GM18498 (cell line): ENCODE results near the gene ZNF618.

Source experiments
- ATAC-seq: cut with Tn5 transposase; IDR thresholded peaks from one replicate; pipeline ENCODE4 v1.9.1; 2021; ENCODE audit warnings: mild to moderate bottlenecking, moderate library complexity; ENCODE audit not compliant: unreplicated experiment

Gene ZNF618

DNA sequence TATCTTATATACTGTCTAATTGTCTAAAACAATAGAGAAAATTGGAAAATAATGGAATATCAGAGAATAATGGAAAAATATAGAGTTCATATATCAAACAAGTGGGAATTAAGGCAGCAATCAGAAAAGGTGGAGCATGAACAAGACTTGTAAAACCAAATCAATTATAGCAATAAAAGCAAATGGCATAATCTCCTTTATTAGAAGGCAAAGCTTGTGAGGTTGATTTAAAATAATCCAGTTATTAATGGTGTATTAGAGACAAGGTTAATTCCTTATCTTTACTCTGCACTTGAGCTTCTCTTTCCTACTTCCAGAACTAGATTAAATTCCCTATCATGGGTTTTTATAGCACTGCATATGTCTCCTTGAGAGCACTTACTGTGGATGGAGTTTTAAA lies 137.9 kb downstream of the ZNF618 start:
- no peak for ATAC-seq

DNA sequence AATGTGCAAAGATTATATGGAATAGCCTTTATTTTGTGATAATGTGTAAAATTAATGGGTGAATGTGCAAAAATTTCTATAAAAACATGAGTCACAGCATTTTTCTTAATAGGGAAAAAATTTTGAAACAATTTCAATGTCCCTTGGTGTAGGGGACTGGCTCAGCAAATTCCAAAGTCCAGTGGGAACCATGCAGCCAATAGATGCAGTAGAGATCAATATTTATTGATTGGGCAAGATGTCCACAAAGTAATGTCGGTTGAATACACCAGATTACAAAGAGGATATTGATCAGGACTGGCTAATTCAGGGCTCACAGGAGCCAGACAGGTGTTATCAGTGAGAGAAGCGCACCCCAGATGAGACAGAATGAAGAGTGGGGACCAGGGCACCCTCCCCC lies 139.5 kb downstream of the ZNF618 start:
- no peak for ATAC-seq

DNA sequence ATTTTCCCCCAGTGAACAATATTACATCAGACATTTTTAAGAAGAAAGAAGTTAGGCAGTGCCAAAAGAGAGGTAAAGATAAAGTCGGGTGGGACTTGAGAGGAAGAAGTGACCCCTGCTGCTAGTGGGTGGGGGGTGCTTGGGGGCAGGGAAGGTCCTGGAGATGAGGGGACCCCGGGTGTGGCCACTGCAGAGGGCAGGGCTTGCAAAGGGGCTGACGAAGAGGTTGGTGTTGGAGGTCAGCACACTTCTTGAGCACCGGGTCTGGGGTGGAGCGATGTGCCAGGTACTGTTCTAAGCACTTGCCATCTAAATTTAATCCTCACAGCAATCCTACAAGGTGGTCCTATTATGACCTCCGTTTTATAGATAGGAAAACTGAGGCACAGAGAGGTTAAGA lies 140.0 kb downstream of the ZNF618 start:
- ATAC-seq = no peak

DNA sequence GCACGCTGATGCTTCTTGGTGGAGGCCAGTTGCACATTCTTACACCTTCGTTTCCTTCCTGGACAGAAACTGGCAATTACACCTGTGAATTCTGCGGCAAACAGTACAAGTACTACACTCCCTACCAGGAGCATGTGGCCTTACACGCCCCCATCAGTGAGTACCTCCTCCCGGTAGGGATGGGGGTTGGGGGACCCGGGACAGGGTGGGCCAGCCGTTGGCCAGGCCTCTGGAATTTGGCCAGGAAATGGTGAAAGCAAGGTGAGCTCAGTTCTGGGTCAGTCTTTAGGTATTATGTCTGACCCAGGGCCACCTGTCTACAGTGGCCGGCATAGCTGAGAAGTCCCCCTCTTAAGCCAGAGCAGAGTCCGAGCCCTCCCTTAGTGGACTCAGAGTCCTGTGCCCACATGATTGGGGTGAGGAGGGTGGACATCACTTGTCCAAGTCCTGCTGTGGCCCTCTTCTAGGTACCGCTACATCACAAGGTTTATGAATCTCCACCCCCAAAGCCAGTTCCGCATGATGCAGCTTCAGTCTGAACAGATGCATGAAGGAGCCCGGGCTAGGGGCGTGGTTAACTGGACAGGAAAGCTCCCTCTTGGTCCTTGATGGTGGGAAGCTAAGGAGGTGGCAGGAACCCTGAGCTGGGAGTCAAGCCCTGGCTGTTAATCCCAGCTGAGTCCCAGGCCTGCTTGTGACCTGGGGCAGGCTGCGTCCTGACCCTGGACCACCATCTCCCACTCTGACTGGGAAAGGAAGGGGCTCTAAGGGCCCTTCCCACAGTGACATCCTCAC lies 140.7 kb downstream of the ZNF618 start:
- no peak for ATAC-seq

DNA sequence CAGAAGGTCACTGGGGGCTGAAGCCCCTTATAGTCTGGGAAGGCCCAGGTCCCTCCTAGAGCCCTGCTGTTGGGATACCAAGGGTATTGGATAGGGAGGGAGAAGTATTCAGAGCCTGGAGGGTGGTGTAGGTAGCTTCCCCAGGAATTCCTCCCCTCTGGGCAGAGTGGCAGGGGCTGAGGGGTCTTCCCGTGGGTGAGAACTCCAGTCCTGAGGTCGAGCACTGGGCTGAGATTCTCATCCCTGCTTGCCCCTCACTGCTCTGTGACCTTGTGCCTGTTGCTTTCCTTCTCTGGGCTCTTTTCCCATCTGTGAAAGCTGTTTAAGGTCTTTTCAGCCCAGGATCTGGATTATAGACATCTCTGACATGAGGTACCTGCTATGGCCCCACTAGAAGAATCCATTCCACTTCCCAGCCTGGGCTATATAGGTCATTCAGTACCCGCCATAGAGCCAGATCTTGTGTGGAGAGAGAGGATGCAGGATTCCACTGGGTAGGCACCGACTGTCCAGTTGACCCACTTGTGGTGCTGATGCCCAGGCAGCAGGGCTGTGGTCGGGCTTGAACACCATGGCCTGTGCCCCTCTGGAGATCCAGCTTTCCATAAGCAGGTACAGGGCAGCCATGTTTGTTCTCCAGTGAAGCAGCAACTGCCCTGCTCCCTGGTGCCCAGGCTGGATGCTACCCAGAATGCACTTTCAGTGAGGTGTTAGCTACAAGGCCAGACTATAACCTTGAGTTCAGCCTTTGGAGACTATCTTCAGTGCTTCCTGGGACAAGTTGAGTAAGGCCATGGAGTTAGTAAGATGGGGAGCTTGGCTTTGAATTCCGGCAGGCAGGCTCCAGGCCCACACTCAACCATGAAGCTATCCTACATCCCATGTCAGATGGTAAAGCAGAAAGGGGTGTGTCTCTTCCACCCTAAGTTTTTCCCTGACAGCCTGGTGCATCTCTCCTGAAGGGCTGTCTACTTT lies 141.9 kb downstream of the ZNF618 start:
- no peak for ATAC-seq

DNA sequence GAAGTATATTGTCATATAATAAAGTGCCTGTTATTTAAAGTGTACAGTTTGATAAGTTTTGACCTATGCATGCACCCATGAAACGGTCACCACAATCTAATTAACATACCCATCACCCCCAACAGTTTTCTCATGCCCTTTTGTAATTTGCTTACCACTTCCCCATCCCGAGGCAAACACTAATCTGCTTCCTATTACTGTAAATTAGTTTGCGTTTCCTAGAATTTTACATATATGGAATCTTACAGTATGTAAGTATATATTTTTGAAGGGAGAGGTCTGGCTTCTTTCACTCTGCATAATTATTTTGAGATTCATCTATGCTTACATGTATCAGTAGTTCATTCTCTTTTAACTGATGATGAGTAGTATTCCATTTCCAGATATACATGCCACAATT lies 145.5 kb downstream of the ZNF618 start:
- no peak for ATAC-seq

DNA sequence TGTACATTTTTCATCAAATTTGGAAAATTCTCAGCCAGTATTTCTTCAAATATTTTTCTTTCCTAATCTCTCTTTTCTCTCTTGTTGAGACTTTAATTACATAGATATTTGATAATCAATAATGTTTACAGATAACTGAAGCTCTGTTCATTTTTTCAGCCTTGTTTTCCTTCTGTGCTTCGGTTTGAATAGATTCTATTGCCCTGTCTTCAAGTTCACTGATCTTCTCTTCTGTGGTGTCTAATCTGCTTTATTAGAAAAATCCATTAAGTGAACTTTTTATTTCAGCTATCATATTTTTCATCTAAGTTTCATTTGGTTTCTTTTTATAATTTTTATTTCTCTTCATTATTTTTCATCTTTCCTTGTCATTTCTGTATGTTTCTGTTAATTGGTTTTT lies 147.9 kb downstream of the ZNF618 start:
- no peak for ATAC-seq

DNA sequence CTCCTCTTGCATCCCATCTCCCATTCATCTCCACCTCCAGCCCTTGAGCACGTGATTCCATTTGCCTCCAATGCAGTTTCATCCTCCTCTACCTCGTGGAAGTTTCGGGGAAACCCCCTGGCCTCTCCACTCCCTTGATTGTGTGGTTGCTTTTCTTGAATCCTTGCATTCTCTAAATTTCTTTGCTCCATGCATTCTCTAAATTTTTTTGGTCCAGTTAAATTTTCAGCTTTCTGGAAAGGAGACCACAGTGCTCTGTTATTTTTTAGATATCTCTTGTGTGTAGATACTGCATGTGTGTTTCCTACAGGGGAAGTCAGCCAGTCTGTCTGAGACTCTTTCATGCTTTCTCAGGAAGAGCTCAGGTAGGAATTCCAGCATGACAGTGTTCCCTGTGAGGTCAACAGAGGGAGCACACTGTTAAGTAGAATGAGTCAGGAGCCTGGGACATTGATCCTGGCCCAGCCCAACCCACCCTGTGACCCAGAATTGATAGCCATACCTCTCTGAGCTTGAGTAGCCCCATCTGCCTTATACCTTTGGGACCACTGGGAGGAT lies 149.2 kb downstream of the ZNF618 start:
- no peak for ATAC-seq

DNA sequence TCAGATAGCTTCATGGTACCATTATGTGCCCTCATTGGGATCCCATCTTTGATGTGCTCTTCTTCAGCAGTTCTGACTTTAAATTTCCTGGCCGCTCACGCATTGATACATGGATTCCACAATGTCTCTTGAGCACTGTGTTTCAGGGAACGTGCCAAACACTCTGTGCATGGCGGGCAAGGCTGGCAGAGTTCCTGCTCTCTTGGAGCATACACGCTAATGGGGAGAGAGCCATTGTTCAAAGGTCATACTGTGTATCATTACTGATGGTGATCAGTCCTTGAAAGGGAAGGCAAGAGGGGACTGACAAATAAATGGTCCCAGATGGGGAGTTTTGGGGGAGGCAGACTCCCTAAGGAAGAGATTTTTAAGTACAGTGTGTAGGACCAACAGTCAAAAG lies 149.7 kb downstream of the ZNF618 start:
- no peak for ATAC-seq

DNA sequence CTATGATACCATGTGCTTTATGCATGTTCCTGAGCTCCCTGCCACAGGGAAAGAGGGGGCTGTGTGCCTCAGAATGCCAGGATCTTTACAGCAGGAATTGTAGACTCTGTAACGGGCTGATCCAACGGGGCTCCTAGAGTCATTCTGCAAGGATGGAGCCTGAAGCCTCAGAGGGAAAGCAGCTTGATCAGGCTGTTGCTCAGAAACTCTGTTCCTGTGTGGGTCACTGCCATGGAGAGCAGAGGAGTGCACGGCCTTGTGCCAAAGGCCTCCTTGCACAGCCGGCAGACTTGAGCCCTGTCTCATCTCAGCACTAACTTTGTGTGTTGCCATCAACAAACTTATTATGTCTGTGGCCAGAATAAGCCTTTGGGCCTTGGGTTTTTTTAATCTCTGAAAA lies 150.2 kb downstream of the ZNF618 start:
- ATAC-seq = no peak

DNA sequence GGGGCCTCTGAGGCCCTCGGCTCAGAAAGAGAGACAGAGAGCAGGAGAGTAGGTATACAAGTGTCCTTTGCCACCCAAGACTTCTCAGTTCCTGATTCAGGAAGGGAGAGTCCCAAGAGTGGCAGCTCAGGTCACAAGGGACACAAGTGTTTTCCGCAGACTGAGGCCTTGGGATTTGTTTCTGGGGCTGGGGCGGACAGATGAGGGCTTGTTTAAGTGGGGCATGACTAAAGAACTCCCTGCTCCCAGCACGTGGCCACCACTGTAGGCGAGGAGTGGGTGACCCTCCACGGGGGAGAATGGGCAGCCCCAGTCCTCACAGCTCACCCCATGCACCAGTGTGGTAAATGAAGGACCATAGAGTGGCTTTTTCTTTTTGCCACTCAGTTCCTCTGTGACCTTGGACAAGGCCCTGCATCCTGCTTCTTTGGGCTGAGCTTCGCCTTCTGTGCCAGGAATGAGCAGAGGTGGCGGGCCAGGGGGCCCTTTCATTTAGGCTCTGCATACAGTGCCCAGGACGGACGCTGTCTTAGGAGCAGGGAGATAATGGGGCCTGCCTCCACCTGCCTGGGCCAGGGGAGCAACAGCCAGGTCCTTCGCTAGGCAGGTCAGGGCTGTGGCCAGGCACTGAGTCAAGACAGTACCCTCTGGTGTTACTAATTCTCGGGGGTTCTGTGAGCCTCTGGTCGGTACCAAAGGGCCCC lies 151.2 kb downstream of the ZNF618 start:
- no peak for ATAC-seq

DNA sequence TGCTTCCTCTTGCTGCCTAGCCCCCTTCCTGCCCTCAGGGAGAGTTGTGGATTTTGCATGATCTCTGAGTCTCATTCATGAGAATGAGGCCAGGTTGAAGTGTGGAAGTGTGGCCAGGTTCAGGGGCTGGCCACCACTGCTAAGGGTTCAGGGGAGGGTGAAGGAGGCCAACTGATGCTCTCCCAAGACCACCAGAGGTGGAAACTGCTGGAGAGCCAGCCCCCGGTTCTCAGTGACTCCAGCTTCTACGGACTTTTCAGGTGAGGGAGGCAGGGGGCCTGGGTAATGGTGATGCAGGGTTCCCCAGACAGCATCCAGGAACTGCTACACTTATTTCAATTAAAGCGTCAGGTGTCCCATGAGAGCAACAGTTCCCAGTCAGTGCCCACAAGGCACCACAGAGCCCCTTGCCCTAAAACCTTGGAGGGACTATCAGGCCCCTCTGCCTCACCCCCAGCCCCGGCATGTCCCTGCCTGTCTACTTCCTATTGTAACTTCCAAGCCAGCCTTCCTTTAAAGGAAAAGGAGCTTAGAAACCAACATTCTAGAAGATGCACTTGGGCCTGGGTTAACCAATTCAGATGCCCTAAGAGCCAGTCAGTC lies 151.9 kb downstream of the ZNF618 start:
- no peak for ATAC-seq

DNA sequence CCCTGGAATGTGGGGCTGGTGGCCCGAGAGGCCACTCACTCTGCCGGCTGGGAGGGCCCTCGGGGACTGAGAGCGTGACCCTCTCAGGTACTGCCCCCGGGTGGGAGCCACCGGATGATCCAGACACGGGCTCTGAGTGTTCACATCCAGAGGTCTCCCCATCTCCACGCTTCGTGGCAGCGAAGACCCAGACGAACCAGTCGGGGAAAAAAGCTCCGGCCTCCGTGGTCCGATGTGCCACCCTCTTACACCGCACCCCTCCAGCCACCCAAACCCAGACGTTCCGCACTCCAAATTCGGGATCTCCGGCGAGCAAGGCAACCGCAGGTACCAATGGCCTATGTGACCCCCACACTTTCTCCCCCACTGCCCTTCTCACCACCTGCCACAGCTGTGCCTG lies 152.5 kb downstream of the ZNF618 start:
- no peak for ATAC-seq

DNA sequence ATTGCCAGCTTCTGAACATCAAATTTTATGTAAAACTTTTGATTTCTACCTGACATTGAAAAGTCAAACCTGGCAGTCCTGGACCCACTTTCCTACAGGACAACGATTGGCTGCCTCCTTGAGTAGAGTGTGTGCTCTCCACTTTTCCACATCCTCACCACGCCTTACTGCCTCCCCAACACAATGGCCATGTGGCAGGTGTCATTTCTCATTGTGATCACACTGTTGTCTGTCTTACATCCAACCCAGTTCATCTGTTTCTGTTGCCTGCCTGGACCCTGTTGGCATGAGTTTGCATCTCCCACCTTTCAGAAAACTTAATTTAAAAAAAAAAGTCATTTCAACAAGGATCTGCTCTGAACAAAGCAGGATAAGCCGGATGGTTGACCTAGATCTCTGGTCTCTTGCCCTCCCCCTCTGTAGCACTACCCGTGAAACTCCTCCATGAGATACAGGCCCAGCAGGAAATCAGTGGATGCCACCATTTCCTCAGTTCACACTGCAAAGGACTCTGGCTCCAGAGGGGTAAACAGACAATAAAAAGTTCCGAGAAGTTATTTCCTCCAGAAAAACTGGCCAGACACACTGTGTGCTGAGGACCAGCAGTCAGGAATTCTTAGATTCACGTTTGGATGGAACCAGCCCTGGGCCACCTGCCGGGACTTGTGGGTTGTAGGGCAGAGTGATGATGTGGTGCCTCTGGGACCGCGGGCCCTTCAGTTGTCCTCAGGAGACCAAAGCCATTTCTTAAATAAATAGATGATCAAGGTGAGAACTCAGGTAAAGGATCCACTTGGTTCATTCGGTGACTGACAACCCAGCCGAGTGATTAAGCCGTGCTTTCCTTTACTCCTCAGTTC lies 153.4 kb downstream of the ZNF618 start:
- ATAC-seq = no peak

DNA sequence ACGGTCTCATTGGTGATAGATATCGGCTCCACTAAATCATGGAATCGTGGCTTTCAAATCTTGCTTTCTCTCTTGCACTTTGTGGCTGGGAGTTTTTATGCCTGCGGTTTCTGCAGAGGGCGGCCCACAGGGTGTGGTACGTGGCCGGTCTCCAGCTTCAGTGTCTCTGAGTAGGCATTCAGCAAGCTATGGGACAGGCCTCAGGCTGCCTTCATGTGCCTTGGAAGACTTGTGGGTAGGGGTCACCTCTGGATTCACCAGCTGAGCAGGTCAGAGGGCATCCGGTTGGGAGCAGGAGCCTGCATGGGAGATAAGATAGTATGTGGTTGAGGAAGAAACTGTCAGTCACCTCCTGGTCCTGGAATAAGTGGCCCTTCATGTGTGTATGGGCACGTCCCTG lies 154.3 kb downstream of the ZNF618 start:
- no peak for ATAC-seq

DNA sequence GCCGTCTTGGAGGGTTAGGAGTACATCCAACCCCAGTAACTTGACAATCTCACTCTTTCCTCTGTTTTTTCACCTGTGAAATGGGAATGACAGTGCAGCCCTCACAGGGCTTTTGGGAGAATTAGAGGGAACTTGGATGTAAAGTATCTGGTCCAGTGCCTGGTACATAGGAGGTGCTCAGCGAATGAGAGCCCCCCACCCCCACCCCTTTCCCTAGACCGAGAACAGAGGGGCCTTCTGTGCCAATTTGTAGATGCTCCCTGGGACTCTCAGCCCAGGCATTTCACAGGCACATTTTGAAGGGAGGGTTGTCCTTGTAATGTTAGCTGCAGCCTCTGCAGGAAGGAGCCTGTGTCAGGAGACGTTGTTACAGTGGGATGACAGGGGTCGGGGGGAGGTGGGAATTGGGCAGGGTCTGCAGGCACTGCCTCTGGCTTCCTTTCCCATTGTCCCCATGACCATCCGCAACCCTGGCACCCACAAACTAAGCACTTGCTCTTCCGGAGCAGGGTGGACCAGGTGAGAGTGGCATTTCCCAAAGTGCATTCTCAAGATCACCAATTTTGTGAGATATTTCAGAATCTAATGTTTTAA lies 155.0 kb downstream of the ZNF618 start:
- ATAC-seq = no peak

DNA sequence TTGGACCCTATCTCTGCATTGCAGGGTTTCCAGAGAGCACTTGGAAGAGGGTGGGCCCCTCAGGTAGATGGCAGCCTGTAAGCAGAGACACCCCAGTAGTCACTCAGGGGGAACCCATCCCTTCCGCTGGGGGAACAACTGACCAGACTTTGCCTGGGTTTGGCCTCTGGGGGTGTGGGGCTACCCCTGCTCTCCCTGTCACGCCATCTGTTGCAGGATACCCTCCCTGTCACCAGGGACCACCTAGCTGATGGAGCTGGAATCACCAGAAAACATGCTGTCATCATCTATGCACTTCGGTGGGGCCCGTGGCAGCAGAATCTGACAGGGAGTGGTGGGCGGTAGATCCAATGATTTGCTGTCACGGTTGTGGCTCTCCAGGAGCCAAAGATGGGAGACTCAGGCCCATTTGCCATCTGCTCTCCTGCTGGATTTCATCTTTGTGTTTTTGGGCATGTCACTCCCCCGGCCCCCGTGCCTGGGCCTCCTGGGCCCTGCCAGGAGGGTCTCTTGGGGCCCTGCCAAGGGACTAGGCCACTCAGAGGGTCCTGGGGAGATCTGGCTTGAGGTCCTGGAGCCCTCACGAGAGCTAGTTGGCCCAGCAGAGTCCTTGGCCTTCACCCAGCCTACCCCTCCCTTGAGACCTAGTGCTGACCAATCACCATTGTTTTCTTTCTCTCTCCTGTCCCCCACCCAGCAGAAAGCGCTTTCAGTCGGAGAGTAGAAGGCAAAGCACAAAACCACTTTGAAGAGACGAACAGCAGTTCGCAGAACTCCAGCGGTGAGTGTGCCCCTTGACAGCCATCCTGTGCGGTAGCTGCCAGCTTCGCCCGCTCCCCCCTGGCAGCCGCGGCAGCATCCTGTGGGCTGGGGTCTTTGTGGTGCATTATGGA lies 156.1 kb downstream of the ZNF618 start:
- ATAC-seq = no peak

DNA sequence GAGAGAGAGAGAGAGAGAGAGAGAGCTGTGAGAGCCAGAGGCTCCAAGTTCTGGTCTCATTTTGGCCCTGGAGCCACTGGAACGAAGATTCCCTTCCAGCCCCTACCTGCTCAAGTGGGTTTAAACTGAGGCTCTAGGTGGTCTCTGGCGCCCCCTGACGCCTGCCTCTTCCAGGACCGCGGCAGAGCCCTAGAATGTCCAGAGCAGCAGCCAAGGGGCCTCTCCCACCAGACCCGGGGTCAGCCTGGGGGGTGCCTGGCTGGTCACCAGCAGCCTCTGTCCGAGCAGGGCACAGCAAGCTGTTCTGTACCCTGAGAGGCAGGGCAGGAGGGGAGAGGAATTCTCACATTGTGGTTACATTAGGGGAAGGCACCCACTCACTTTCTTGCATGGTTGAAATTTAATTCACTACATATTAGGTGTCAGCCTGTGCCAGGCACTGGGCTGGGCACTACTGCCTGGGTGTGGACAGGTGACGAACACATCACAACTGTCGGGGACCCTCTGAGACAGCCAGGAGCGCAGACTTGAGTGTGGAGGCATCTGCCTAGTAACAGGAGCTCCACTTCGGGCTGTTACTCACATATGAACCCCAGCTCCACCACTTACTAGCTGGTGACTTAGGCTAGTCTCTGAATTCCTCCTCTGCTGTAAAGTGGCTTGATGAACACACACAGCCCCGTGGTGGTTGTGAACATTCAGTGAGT lies 157.4 kb downstream of the ZNF618 start:
- ATAC-seq = no peak
